Stimulated activated CD4-positive, alpha-beta T cell treated with anti-CD3 and anti-CD28 coated beads, TNF-alpha, amount 100 ng/mL, for 1 hour (primary cell): ENCODE results near the gene NRIP3.
"Not testable (repeated sequence)": the region's sequence is repeated elsewhere in the genome, so short reads cannot be mapped to it uniquely, and the experiment has no call there.

ENCODE experiments used
- DNase-seq, 3 donors: peaks; one replicate each; pipeline ENCODE4 v3.0.0-alpha.2; 2020; ENCODE audit warnings: low read depth in 3 of 3, low spot score in 1 of 3

NRIP3 gene

DNA sequence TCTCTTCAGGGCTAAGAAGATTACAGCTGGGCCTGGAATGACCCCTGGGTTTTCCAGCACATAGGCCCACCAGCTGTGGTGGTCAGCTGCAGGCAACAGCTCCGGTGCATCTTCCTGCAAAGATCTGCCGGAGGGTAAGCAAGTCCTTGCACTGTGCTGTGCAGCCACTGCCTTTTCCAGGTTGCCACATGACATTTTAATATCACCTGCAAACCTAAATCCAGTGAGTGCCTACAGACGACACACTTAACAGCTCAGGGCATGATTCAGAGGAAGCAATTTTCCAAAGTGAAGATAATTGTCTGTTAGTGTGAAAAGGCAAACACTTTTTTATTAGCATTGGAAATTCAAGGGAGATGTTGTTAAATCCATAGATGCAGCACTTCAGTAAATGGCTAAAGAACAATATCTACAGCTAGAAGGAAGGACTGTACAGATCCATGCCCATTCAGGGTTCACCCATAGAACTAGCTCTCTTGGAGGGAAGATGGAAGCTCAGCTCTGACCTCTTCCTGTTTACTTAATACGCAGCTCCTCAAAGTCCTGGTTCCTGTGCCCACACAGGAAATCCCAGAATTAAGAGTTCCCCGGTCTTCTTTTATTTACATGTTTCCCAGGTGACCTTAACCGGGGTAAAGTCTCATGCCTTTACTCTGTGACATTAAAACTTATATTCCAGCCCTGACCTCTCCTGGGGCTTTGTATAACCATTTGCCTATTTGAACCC, 13.3 kb upstream of the NRIP3 start:
- no peak for DNase-seq

- peak in 2 of 3 donors; percentile 6 to 24 for DNase-seq
These were observed 11.9 kb upstream of the NRIP3 start for GRCh38 chr11:9015677-9016076.

- no peak for DNase-seq
These were observed 11.0 kb upstream of the NRIP3 start for GRCh38 chr11:9014826-9015225.

DNA sequence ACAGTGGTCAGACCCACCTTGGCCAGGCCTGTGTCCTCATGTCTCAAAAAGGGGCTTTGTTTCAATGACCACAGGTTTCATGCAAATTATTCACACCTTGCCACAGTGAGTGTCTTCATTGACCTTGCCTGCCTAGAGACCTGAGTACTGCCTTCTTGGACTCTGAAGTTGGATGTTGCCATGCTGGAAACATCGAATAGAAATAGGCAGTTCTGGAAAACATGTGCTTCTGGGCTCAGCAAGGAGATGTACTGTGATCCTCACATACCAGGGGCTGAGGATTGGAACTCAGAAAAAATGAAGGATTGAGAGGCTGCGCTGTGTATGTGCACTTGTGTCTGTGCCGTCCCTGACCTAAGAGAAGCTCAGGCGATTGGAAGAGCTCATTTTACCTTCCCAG, 9.6 kb upstream of the NRIP3 start:
- no peak for DNase-seq

DNA sequence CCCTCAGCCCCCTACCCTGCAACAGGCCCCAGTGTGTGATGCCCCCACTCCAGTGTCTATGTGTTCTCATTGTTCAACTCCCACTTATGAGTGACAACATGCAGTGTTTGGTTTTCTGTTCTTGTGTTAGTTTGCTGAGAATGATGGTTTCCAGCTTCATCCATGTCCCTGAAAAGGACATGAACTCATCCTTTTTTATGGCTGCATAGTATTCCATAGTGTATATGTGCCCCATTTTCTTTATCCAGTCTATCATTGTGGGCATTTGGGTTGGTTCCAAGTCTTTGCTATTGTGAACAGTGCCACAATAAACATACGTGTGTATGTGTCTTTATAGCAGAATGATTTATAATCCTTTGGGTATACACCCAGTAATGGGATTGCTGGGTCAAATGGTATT, 5.7 kb upstream of the NRIP3 start:
- DNase-seq: not testable (repeated sequence)

- DNase-seq: no peak
These were observed 4.9 kb upstream of the NRIP3 start for GRCh38 chr11:9008661-9009060.

GRCh38 chr11:9008011-9008550, 4.3 kb upstream of the NRIP3 start:
- no peak for DNase-seq

GRCh38 chr11:9005087-9005486, 1.3 kb upstream of the NRIP3 start:
- no peak for DNase-seq

DNA sequence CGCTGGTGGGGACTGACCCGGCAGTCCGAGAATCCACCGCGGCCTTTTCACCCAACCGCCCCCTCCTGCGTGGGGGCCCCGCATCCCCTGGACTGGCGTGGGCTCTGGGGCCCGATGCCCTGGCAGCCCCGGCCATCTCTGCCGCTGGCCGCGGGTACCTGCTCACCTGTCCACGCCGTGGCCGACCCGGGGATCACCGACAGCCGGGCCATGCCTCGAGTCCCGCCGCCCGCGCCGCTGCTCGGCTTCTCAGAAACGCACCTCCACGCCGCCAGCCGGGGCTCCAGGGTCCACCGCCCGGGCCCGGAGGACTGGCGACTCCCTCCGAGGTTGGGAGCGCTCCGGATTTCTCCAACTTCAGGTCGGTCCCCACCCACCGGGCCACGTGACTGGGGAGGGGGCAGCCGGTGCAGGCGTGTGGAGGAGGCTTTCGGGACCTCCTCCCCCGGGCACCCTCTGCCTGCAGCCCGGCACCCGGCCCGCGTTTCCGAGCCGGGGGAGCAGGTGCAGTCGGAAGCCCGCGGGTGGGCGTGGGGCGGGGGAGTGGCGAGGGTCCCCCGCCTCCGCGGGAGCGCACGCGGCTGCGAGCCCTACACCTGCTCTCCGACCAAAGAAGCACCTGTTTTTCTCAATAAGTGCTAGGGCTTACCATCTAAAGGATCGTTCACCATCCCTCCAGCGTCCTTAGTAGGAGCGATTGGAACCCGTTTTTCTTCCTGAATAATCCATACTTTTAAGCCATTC, 554 bp upstream of the NRIP3 start:
- DNase-seq: peak in 1 of 3 donors; percentile 8

- DNase-seq: no peak
These were observed 755 bp downstream of the NRIP3 start for GRCh38 chr11:9002920-9003572.

DNA sequence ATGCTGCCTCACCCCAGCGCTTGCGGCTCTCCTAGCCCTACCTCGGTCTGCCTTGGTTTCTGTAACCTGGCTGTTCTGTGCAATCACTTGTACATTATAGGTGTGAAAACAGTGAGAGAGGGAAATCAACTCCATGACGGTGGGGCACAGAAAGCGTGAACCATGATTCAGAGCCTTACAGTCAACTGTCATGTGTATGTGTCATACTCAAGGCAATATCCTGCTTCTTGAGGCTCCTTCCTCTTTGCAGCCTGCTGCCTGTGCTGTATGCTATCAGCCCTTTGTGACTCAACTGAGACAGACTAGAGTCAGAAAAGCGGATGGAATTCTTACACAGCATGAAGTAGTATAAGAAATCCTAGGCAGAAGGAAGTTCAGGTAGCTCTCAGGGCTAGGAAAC, 2.1 kb downstream of the NRIP3 start:
- DNase-seq: peak in 2 of 3 donors; percentile 9 to 12

GRCh38 chr11:8998017-8998416, 5.8 kb downstream of the NRIP3 start:
- DNase-seq: no peak

DNA sequence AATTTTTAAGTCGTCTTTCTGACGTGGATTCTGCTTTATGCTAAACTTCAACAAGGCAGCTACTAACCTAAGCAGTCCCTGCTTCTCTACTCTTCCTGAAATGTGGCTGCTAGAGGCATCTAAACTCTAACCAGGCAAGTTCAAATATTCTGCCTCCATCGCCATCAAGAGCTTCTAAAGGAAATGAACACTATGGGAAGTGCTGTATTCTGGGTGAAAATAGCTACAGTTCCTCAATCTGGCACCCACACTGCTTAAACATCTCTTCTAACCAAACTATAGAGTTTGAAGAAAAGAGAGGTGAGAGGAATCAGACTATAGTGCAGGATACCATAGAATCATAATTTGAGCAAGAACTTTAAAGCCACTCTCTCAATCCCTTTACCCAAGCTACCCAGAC, 6.3 kb downstream of the NRIP3 start:
- no peak for DNase-seq

GRCh38 chr11:8989453-8989852, 14.3 kb downstream of the NRIP3 start:
- DNase-seq: no peak

DNA sequence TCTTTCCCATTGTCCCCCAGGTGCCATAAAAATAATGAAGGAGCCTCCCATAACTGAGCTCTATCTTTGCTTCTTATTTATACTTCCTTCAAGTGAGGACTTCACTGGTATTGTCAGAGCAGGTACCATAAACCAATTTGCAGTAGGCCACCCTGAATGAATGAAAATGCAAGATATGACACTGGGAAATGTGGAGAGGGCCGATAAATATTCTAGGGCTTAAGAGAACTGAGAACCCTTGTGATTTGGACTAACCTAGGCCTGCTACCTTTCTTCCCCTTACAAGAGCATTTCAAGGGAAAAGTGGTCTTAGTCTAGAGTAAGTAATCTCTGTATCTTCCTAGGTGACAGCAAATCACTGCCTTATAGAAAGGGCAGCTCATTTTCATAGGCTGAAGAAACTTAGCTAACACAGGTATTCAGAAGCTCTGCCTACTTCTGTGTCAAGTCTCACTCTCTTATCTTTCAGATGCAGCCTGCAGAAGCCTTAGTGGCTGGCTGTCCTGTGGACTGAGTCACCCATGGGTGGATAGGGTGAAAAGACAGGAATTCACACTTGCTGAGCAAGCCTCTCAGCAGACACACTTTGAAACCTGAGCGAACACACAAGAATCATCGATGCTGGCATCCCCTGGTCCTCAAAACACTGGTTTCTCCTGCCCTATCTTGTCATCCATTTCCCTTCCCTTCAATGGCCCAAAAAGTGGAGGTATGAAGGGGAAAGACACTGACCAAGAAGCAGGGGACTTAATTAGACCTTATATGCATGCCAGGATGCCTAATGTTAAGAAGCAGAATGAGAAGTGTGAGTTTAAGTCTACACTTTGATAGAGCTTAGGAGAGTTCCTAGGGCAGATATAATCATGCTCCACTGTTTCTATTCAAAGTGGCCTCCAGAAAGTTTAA, 15.2 kb downstream of the NRIP3 start:
- DNase-seq: no peak

DNA sequence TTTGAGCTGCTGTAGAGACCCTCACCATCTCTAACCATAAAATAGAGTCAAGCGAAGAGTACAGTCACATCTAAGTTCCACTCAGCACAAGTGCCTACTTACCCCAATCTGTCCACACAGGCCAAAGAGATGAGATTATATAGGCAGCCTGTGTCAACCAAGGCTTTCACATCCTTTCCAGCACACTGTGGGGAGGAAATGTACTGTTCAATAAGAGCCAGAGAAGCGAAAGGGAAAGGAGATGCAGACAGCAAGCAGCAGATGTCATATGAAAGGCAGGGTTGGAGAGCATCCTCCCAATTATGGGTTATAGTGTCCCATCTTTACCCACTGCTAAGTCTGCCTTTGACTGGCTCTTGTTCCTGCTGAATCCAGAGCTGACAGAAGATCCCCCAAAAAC, 16.4 kb downstream of the NRIP3 start:
- DNase-seq: no peak

DNA sequence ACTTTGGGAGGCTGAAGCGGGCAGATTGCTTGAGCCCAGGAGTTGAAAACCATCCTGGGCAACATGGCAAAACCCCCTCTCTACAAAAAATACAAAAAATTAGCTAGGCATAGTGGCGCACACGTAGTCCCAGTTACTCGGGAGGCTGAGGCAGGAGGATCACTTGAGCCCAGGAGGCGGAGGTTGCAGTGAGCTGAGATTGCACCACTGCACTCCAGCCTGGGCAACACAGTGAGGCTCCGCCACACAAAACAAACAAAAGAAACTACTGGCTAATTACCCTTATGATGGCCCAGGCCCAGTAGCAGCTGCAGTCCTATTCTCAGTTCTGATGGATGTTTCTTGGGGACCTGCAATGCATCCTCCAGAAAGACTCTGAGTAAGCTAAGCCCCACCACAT, 17.0 kb downstream of the NRIP3 start:
- not testable (repeated sequence) for DNase-seq

DNA sequence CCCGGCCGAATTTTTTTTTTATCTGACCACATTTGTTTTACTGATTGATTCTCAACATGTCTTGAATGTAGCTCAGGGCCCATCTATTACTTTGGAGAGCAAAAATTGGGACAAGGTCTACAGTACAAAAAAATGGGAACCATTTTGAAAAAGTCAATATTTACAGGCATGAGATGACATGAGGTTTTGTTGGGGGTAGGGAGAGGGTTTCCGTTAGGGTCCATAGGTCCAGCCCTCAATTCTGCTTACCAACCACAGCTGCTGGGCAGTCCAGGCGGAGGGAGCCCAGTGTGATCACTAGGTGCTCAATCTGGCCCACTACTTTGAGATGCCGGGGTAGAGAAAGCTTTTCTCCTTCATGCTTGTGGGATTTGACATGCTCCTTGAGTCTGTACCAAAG, 18.3 kb downstream of the NRIP3 start:
- DNase-seq: no peak

DNA sequence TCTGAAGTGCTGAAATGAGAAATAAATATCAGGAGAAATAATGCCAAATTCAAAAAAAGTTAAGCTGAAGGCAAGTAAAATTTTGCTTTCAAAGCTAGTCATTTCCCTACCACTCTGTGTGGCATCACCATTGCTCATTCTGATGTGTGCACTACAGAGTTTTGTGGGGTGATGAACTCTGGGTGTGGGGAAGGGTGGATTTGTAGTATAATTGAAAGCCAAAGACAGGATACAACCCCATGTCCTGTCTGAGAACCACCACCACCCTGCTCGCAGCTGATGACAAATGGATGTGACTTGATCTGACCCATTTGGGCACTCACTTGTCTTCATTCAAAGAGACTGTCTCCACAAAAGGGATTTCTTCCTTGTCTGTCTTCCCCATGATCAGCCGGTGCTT, 20.2 kb downstream of the NRIP3 start:
- no peak for DNase-seq

- DNase-seq: no peak
These were observed 23.3 kb downstream of the NRIP3 start for GRCh38 chr11:8980485-8980884.

GRCh38 chr11:8979365-8979764, 24.4 kb downstream of the NRIP3 start:
- not testable (repeated sequence) for DNase-seq
